HUES48 (cell line): Measurements from ENCODE around the gene ETFBKMT.

Source experiments
- H3K27ac ChIP-seq: one replicate; pipeline ENCODE4 v1.7.0; 2013; ENCODE audit warnings: low read depth, low read length, inconsistent platforms
- H3K27me3 ChIP-seq: 2 replicates; pipeline ENCODE4 v1.6.1; 2013; ENCODE audit warnings: mild to moderate bottlenecking, low read length; ENCODE audit not compliant: control insufficient read depth, insufficient read depth
- H3K36me3 ChIP-seq: 2 replicates; pipeline ENCODE4 v1.6.1; 2013; ENCODE audit warnings: low read length; ENCODE audit not compliant: control insufficient read depth, insufficient read depth
- H3K4me1 ChIP-seq: 2 replicates; pipeline ENCODE4 v1.6.1; 2013; ENCODE audit warnings: mild to moderate bottlenecking, low read length; ENCODE audit not compliant: control insufficient read depth, insufficient read depth
- H3K4me3 ChIP-seq: 2 replicates; pipeline ENCODE4 v1.5.1; 2013; ENCODE audit warnings: mild to moderate bottlenecking, low read depth, low read length
- H3K9ac ChIP-seq: 2 replicates; pipeline ENCODE4 v1.6.1; 2013; ENCODE audit warnings: mild to moderate bottlenecking, low read depth, low read length, moderate library complexity
- H3K9me3 ChIP-seq: 2 replicates; pipeline ENCODE4 v1.6.1; 2013; ENCODE audit warnings: low read length; ENCODE audit not compliant: control insufficient read depth, insufficient read depth

The ETFBKMT gene

GRCh38 chr12:31631809-31632208 lies 27.7 kb upstream of the ETFBKMT start:
- H3K4me3 ChIP-seq = no peak overlapping the region
- H3K36me3 ChIP-seq = no peaks in the 10 kb centered on the region
- H3K4me1 ChIP-seq = 0 out of 2 replicates have a peak, but pooled peaks cover 3% of the 10 kb centered on the region
- no peaks in the 10 kb centered on the region for H3K27me3 ChIP-seq
- H3K9ac ChIP-seq = no peak overlapping the region
- H3K9me3 ChIP-seq = no peaks in the 10 kb centered on the region
- H3K27ac ChIP-seq = no peak overlapping the region

GRCh38 chr12:31633464-31633863 lies 26.0 kb upstream of the ETFBKMT start:
- Histone ChIP-seq H3K9ac (no peak overlapping the region), H3K4me1 (0 out of 2 replicates have a peak, but pooled peaks cover 3% of the 10 kb centered on the region), H3K27ac (no peak overlapping the region), H3K27me3 (no peaks in the 10 kb centered on the region), H3K9me3 (no peaks in the 10 kb centered on the region), H3K36me3 (no peaks in the 10 kb centered on the region), H3K4me3 (no peak overlapping the region)

GRCh38 chr12:31634620-31635019 lies 24.9 kb upstream of the ETFBKMT start:
- Histone ChIP-seq H3K4me3 (no peak overlapping the region), H3K36me3 (no peaks in the 10 kb centered on the region), H3K27me3 (no peaks in the 10 kb centered on the region), H3K9me3 (no peaks in the 10 kb centered on the region), H3K27ac (no peak overlapping the region), H3K4me1 (0 out of 2 replicates have a peak, but pooled peaks cover 3% of the 10 kb centered on the region), H3K9ac (no peak overlapping the region)

- no peaks in the 10 kb centered on the region for H3K27me3 ChIP-seq
- no peaks in the 10 kb centered on the region for H3K4me1 ChIP-seq
- no peaks in the 10 kb centered on the region for H3K36me3 ChIP-seq
- H3K4me3 ChIP-seq = no peak overlapping the region
- no peak overlapping the region for H3K27ac ChIP-seq
- no peaks in the 10 kb centered on the region for H3K9me3 ChIP-seq
- no peak overlapping the region for H3K9ac ChIP-seq
These were observed 17.9 kb upstream of the ETFBKMT start for GRCh38 chr12:31641509-31642090.

GRCh38 chr12:31644536-31644935 lies 15.0 kb upstream of the ETFBKMT start:
- Histone ChIP-seq H3K9ac (no peak overlapping the region), H3K4me3 (no peak overlapping the region), H3K36me3 (no peaks in the 10 kb centered on the region), H3K27ac (no peak overlapping the region), H3K4me1 (no peaks in the 10 kb centered on the region), H3K9me3 (no peaks in the 10 kb centered on the region), H3K27me3 (no peaks in the 10 kb centered on the region)

- H3K4me3 ChIP-seq = no peak overlapping the region
- H3K27ac ChIP-seq = no peak overlapping the region
- no peaks in the 10 kb centered on the region for H3K4me1 ChIP-seq
- no peaks in the 10 kb centered on the region for H3K9me3 ChIP-seq
- H3K36me3 ChIP-seq = no peaks in the 10 kb centered on the region
- no peak overlapping the region for H3K9ac ChIP-seq
- H3K27me3 ChIP-seq = no peaks in the 10 kb centered on the region
These were observed 13.6 kb upstream of the ETFBKMT start for GRCh38 chr12:31645924-31646323.

GRCh38 chr12:31647086-31647491 lies 12.4 kb upstream of the ETFBKMT start:
- no peak overlapping the region for H3K4me3 ChIP-seq
- no peak overlapping the region for H3K27ac ChIP-seq
- H3K36me3 ChIP-seq = no peaks in the 10 kb centered on the region
- no peaks in the 10 kb centered on the region for H3K27me3 ChIP-seq
- no peaks in the 10 kb centered on the region for H3K9me3 ChIP-seq
- H3K4me1 ChIP-seq = no peaks in the 10 kb centered on the region
- H3K9ac ChIP-seq = no peak overlapping the region

GRCh38 chr12:31650918-31651317 lies 8.6 kb upstream of the ETFBKMT start:
- Histone ChIP-seq H3K9ac (no peak overlapping the region), H3K4me1 (no peaks in the 10 kb centered on the region), H3K36me3 (no peaks in the 10 kb centered on the region), H3K27ac (no peak overlapping the region), H3K27me3 (no peaks in the 10 kb centered on the region), H3K9me3 (no peaks in the 10 kb centered on the region), H3K4me3 (no peak overlapping the region)

- Histone ChIP-seq H3K4me1 (no peaks in the 10 kb centered on the region), H3K4me3 (no peak overlapping the region), H3K27ac (no peak overlapping the region), H3K27me3 (no peaks in the 10 kb centered on the region), H3K9me3 (no peaks in the 10 kb centered on the region), H3K9ac (no peak overlapping the region), H3K36me3 (no peaks in the 10 kb centered on the region)
These were observed 7.5 kb upstream of the ETFBKMT start for GRCh38 chr12:31651893-31652521.

GRCh38 chr12:31655208-31655607 lies 4.3 kb upstream of the ETFBKMT start:
- no peak overlapping the region for H3K4me3 ChIP-seq
- no peak overlapping the region for H3K27ac ChIP-seq
- H3K4me1 ChIP-seq = peaks cover 6% of the 10 kb centered on the region
- no peaks in the 10 kb centered on the region for H3K27me3 ChIP-seq
- no peak overlapping the region for H3K9ac ChIP-seq
- no peaks in the 10 kb centered on the region for H3K9me3 ChIP-seq
- H3K36me3 ChIP-seq = no peaks in the 10 kb centered on the region

- H3K4me1 ChIP-seq = peaks cover 6% of the 10 kb centered on the region
- no peaks in the 10 kb centered on the region for H3K36me3 ChIP-seq
- H3K9me3 ChIP-seq = no peaks in the 10 kb centered on the region
- no peak overlapping the region for H3K9ac ChIP-seq
- no peak overlapping the region for H3K27ac ChIP-seq
- H3K4me3 ChIP-seq = no peak overlapping the region
- H3K27me3 ChIP-seq = no peaks in the 10 kb centered on the region
These were observed 3.7 kb upstream of the ETFBKMT start for GRCh38 chr12:31655792-31656191.
